ENCODE measurements around the gene WDR37.

WDR37 gene

DNA sequence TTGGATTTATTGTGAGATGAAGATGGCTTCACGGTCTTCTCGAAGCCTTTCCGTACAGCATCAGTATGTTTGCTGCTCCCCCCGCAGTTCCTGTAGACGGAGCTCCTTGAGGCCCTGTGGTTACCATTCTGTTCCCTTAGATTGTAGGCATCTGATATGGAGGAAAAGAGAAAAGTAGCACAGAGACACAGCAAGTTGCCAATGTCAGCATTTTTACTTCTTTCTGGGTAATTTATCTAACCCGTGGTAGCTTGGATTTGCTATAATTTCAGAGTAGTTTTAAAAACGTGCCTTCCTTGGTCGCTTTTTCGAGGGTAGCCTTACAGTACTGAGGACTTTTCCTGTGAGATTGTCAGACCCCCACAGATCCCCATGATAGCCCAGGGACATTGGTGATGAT, 37.5 kb downstream of the WDR37 start:
- Histone ChIP-seq H3K4me3 (ENCODE audit: low read depth, low read length) (no peak overlapping the region), H3K4me1 (ENCODE audit: control insufficient read depth, insufficient read depth, low read length, unreplicated experiment) (no peaks in the 10 kb centered on the region), H3K79me2 (ENCODE audit: control insufficient read depth, insufficient read depth, low read length, unreplicated experiment) (no peaks in the 10 kb centered on the region), H3K36me3 (ENCODE audit: insufficient read depth, low read length) (peaks cover 18% of the 10 kb centered on the region), H3K27me3 (ENCODE audit: insufficient read depth, low read length) (no peaks in the 10 kb centered on the region), H2AFZ (ENCODE audit: low read length, unreplicated experiment) (no peak overlapping the region), H3K27ac (ENCODE audit: low read depth, low read length) (no peak overlapping the region)

DNA sequence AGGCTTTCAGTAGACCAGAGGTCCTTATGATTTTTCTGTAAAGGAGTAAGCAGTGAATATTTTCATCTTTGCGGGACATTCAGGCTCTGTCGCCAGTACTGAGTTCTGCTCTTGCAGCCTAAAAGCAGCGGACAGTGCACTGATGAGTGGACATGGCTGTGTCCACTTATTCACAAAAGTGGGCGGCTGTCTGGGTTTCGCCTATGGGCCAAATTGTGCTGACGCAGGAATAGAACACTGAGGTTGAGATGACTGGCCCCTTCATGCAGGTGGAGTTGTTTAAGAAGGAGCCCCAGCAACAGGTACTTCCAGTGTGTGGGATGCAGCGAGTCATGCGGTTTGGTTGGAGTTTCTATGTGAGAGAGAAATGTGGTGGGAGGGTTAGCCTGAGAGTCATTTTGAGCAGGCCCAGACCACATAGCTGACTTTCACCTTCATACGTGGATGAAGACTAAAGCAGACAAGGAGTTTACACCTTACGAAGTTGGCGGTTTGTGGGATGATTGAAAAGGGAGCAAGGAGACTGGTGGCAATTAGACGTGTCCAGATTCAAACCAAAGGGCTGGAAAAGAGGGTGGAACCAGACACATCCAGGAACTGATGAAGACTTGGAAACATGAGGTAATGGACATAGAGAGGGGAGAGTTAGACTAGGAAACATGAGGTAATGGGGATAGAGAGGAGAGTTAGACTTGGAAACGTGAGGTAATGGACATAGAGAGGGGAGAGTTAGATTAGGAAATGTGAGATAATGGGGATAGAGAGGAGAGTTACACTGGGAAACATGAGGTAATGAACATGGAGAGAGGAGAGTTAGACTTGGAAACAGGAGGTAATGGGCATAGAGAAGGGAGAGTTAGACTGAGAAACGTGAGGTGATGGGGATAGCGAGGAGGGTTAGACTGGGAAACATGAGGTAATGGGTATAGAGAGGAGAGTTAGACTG, 38.2 kb downstream of the WDR37 start:
- H3K4me1 ChIP-seq (ENCODE audit: control insufficient read depth, insufficient read depth, low read length, unreplicated experiment) = no peaks in the 10 kb centered on the region
- H3K79me2 ChIP-seq (ENCODE audit: control insufficient read depth, insufficient read depth, low read length, unreplicated experiment) = no peaks in the 10 kb centered on the region
- no peaks in the 10 kb centered on the region for H3K27me3 ChIP-seq (ENCODE audit: insufficient read depth, low read length)
- no peak overlapping the region for H3K27ac ChIP-seq (ENCODE audit: low read depth, low read length)
- no peak overlapping the region for H3K4me3 ChIP-seq (ENCODE audit: low read depth, low read length)
- peaks cover 18% of the 10 kb centered on the region for H3K36me3 ChIP-seq (ENCODE audit: insufficient read depth, low read length)
- H2AFZ ChIP-seq (ENCODE audit: low read length, unreplicated experiment) = no peak overlapping the region

DNA sequence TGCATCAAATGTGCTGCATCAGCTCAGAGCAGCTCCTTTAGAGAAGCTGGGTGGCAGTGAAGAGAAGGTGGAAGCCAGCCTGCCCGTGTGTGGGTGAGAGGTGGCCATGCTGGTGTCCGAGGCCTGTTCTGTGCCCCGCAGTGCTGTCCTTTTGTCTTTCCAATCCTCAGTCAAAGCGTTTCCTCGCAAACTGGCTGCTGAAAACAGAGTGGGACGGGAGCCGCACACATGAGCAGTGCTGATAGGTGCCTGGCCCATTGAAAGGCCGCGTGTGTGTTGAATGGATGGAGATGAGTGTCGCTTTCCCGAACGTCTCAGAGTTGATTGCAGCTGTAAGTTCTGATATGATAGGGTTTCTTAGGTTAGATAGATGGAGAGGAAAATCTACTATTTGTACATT, 39.3 kb downstream of the WDR37 start:
- Histone ChIP-seq H3K4me3 (ENCODE audit: low read depth, low read length) (no peak overlapping the region), H3K36me3 (ENCODE audit: insufficient read depth, low read length) (peaks cover 16% of the 10 kb centered on the region)

DNA sequence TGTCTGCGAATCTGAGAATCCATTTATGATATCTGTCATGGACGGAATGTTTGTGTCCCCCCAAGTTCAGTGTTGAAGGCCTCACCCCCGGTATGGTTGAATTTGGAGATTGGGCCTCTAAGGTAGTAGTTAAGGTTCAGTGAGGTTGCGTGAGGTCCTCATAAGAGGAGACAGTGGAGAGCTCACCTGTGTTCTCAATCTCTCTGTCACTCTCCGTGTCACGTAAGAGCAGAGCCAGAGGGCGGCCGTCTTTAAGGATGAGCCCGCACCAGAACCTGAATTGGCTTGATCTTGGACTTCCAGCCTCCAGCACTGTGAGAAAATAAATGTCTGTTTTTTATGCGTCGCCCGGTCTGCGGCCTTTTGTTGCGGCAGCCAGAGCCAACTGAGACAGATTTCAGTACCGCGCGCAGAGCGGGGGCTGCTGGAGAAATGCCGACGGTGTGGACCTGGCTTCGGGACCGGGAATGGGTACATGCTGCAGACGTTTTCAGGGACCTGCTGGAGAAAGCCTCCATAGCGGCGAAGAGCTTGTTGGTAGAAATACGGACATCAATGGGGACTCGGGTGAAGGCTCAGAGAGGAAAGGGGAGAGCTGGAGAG, 40.2 kb downstream of the WDR37 start:
- Histone ChIP-seq H3K27me3 (ENCODE audit: insufficient read depth, low read length) (no peaks in the 10 kb centered on the region), H3K4me1 (ENCODE audit: control insufficient read depth, insufficient read depth, low read length, unreplicated experiment) (no peaks in the 10 kb centered on the region), H3K36me3 (ENCODE audit: insufficient read depth, low read length) (peaks cover 14% of the 10 kb centered on the region; the same call in 1 of the 2 replicates), H3K79me2 (ENCODE audit: control insufficient read depth, insufficient read depth, low read length, unreplicated experiment) (no peaks in the 10 kb centered on the region), H2AFZ (ENCODE audit: low read length, unreplicated experiment) (no peak overlapping the region), H3K27ac (ENCODE audit: low read depth, low read length) (no peak overlapping the region), H3K4me3 (ENCODE audit: low read depth, low read length) (no peak overlapping the region)

More for the DNA sequence above, 39.3 kb downstream of the WDR37 start:
- Histone ChIP-seq H3K27ac (ENCODE audit: low read depth, low read length) (no peak overlapping the region), H3K27me3 (ENCODE audit: insufficient read depth, low read length) (no peaks in the 10 kb centered on the region), H3K4me1 (ENCODE audit: control insufficient read depth, insufficient read depth, low read length, unreplicated experiment) (no peaks in the 10 kb centered on the region), H3K79me2 (ENCODE audit: control insufficient read depth, insufficient read depth, low read length, unreplicated experiment) (no peaks in the 10 kb centered on the region), H2AFZ (ENCODE audit: low read length, unreplicated experiment) (no peak overlapping the region)

DNA sequence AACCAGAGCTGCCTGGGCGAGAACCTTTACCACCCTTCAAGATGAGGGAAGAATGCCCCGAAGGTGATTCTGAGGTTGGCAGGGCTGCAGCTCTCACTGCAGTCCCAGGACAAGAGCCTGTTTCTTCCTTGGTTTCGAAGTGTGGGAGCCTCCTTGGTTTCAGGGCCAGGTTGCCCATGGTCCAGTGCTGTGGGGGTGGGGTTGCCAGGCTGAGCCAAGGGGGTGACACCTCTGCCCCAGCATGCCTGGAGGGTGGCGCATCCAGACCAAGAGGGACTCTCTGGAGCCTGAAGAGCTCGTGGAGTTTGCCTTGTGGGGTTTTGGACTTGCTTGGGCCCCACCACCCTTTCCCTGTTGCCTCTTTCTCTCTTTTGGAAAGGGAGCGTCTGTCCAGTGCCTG, 41.3 kb downstream of the WDR37 start:
- peaks cover 3% of the 10 kb centered on the region for H3K4me1 ChIP-seq (ENCODE audit: control insufficient read depth, insufficient read depth, low read length, unreplicated experiment)
- peaks cover 14% of the 10 kb centered on the region; the same call in 1 of the 2 replicates for H3K36me3 ChIP-seq (ENCODE audit: insufficient read depth, low read length)

DNA sequence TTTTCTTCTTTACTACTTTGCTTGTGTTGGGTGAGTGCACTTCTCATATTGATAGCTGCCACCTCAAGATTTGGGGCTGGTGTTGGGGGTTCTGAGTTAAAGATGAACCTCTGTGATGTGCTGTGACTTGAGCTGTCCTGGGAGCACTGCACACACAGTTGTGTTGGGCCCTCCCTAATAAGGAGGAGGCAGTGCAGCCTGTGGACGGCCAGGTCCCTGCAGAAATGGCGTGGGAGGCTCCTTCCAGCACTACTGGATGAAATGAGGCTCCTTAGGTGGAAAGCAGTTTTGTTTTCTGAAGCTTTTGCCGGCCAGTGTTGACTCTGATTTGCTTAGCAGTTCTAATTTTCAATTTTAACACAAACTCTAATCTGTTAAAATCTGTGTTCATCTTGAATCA, 44.0 kb downstream of the WDR37 start:
- H3K27me3 ChIP-seq (ENCODE audit: insufficient read depth, low read length) = no peaks in the 10 kb centered on the region
- no peak overlapping the region for H3K27ac ChIP-seq (ENCODE audit: low read depth, low read length)
- H2AFZ ChIP-seq (ENCODE audit: low read length, unreplicated experiment) = no peak overlapping the region
- H3K36me3 ChIP-seq (ENCODE audit: insufficient read depth, low read length) = peaks cover 13% of the 10 kb centered on the region; the same call in 1 of the 2 replicates
- H3K4me3 ChIP-seq (ENCODE audit: low read depth, low read length) = no peak overlapping the region
- H3K79me2 ChIP-seq (ENCODE audit: control insufficient read depth, insufficient read depth, low read length, unreplicated experiment) = no peaks in the 10 kb centered on the region
- H3K4me1 ChIP-seq (ENCODE audit: control insufficient read depth, insufficient read depth, low read length, unreplicated experiment) = peaks cover 12% of the 10 kb centered on the region

More for the DNA sequence above, 41.3 kb downstream of the WDR37 start:
- H3K27ac ChIP-seq (ENCODE audit: low read depth, low read length) = no peak overlapping the region
- H3K27me3 ChIP-seq (ENCODE audit: insufficient read depth, low read length) = no peaks in the 10 kb centered on the region
- H2AFZ ChIP-seq (ENCODE audit: low read length, unreplicated experiment) = no peak overlapping the region
- H3K4me3 ChIP-seq (ENCODE audit: low read depth, low read length) = no peak overlapping the region
- no peaks in the 10 kb centered on the region for H3K79me2 ChIP-seq (ENCODE audit: control insufficient read depth, insufficient read depth, low read length, unreplicated experiment)

DNA sequence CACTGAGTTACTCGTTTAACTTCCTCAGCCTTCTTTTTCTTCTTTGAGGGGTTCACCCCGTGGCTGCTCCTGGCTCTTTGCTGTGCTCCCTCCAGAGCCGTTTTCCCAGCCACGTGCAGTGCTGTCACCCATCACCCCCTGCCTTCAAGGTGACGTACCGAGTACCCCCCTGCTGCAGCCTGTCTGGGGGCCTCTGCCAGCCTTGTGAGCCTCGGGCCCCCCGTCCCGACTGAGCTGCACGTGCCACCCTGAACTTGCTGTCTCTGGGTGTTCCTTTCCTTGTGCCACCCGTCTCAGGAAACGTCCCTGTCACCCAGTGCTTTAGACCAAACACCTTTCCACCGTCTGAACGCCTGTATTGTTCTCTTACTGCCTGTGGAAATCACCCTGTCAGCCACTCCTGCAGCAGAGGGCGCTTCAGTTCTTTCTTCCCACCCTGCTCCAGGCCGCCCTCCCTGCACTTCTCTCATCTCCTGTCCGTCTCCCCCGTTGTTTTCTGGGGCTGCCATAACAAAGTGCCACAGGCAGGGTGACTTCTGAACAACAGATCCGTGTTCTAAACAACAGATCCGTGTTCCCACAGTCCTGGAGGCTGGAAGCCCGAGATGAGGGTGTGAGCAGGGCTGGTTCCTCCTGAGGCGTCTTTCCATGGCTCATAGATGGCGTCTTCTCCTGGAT, 44.6 kb downstream of the WDR37 start:
- peaks cover 12% of the 10 kb centered on the region for H3K4me1 ChIP-seq (ENCODE audit: control insufficient read depth, insufficient read depth, low read length, unreplicated experiment)
- no peak overlapping the region for H2AFZ ChIP-seq (ENCODE audit: low read length, unreplicated experiment)
- no peaks in the 10 kb centered on the region for H3K27me3 ChIP-seq (ENCODE audit: insufficient read depth, low read length)
- H3K4me3 ChIP-seq (ENCODE audit: low read depth, low read length) = no peak overlapping the region
- no peak overlapping the region for H3K27ac ChIP-seq (ENCODE audit: low read depth, low read length)
- peaks cover 14% of the 10 kb centered on the region; the same call in 1 of the 2 replicates for H3K36me3 ChIP-seq (ENCODE audit: insufficient read depth, low read length)
- no peaks in the 10 kb centered on the region for H3K79me2 ChIP-seq (ENCODE audit: control insufficient read depth, insufficient read depth, low read length, unreplicated experiment)

DNA sequence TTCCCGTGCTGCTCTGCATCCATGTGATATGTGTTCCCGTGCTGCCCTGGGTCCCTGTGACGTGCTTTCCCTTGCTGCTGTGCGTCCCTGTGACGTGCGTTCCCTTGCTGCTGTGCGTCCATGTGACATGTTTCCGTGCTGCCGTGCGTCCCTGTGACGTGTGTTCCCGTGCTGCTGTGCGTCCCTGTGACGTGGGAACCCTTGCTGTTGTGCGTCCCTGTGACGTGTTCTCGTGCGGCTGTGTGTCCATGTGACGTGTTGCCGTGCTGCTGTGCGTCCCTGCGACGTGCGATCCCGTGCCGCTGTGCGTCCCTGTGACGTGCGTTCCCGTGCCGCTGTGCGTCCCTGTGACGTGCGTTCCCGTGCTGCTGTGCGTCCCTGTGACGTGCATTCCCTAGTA, 45.8 kb downstream of the WDR37 start:
- H3K79me2 ChIP-seq (ENCODE audit: control insufficient read depth, insufficient read depth, low read length, unreplicated experiment) = no peaks in the 10 kb centered on the region
- H3K27ac ChIP-seq (ENCODE audit: low read depth, low read length) = no peak overlapping the region
- peaks cover 12% of the 10 kb centered on the region for H3K4me1 ChIP-seq (ENCODE audit: control insufficient read depth, insufficient read depth, low read length, unreplicated experiment)
- no peaks in the 10 kb centered on the region for H3K27me3 ChIP-seq (ENCODE audit: insufficient read depth, low read length)
- no peak overlapping the region for H2AFZ ChIP-seq (ENCODE audit: low read length, unreplicated experiment)
- peaks cover 14% of the 10 kb centered on the region; the same call in 1 of the 2 replicates for H3K36me3 ChIP-seq (ENCODE audit: insufficient read depth, low read length)
- H3K4me3 ChIP-seq (ENCODE audit: low read depth, low read length) = no peak overlapping the region

DNA sequence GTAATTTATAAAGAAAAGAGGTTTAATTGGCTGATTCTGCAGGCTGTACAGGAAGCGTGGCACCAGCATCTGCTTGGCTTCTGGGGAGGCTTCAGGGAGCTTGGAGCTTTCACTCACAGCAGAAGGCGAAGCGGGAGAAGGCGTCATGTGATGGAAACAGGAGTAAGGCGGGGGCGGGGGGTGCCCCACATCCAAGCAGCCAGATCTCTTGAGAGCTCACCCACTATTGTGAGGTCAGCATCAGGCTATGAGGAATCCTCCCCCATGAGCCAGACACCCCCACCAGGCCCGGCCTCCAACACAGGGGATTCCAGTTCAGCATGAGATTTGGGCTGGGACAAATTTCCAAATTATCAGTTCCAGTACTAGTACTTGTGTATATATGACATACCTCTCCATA, 46.2 kb downstream of the WDR37 start:
- Histone ChIP-seq H3K27ac (ENCODE audit: low read depth, low read length) (no peak overlapping the region), H3K4me3 (ENCODE audit: low read depth, low read length) (no peak overlapping the region), H3K4me1 (ENCODE audit: control insufficient read depth, insufficient read depth, low read length, unreplicated experiment) (peaks cover 12% of the 10 kb centered on the region), H3K79me2 (ENCODE audit: control insufficient read depth, insufficient read depth, low read length, unreplicated experiment) (no peaks in the 10 kb centered on the region), H2AFZ (ENCODE audit: low read length, unreplicated experiment) (no peak overlapping the region), H3K36me3 (ENCODE audit: insufficient read depth, low read length) (peaks cover 14% of the 10 kb centered on the region; the same call in 1 of the 2 replicates), H3K27me3 (ENCODE audit: insufficient read depth, low read length) (no peaks in the 10 kb centered on the region)

DNA sequence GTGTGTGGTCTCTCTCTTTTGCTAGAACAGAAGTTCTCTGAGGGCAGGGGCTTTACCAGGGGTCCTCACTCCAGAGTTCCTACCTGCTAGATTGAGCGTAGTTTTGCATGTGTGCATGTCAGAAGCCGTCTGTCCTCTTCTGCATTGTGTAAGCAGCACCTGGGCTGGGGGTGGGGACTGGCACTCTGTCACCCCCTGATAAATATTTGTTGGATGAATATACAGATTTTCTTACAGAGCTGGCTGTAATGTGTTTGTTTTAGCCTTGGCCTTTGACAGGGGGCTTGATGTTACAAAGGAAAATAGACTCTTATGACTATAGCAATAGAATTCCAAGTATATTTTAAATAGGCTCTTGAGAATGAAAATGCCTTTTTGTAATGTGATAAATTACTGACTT, 46.6 kb downstream of the WDR37 start:
- H3K79me2 ChIP-seq (ENCODE audit: control insufficient read depth, insufficient read depth, low read length, unreplicated experiment) = no peaks in the 10 kb centered on the region
- H3K4me1 ChIP-seq (ENCODE audit: control insufficient read depth, insufficient read depth, low read length, unreplicated experiment) = peaks cover 12% of the 10 kb centered on the region
- H3K27ac ChIP-seq (ENCODE audit: low read depth, low read length) = no peak overlapping the region
- H2AFZ ChIP-seq (ENCODE audit: low read length, unreplicated experiment) = no peak overlapping the region
- no peak overlapping the region for H3K4me3 ChIP-seq (ENCODE audit: low read depth, low read length)
- no peaks in the 10 kb centered on the region for H3K27me3 ChIP-seq (ENCODE audit: insufficient read depth, low read length)
- H3K36me3 ChIP-seq (ENCODE audit: insufficient read depth, low read length) = peaks cover 18% of the 10 kb centered on the region; the same call in 1 of the 2 replicates

Data from ACC112 (cell line).